ENCODE measurements around the gene ARHGEF7.
"Not testable (repeated sequence)": the region's sequence is repeated elsewhere in the genome, so short reads cannot be mapped to it uniquely, and the experiment has no call there.

The ARHGEF7 gene

GRCh38 chr13:111115061-111115964 is at the start of gene ARHGEF7:
Gene ARHGEF7 (plus strand): TSS chr13:111115310. CDS start chr13:111115527, 217 bp downstream.
- DNase-seq: no peak

GRCh38 chr13:111065698-111066097 is 49.4 kb upstream of the ARHGEF7 start:
- DNase-seq: no peak

GRCh38 chr13:111066544-111066943 is 48.6 kb upstream of the ARHGEF7 start:
- DNase-seq: no peak

- no peak for DNase-seq
These were observed 47.1 kb upstream of the ARHGEF7 start for GRCh38 chr13:111068009-111068350.

GRCh38 chr13:111071120-111071519 is 44.0 kb upstream of the ARHGEF7 start:
- not testable (repeated sequence) for DNase-seq

- not testable (repeated sequence) for DNase-seq
These were observed 43.6 kb upstream of the ARHGEF7 start for GRCh38 chr13:111071526-111071925.

GRCh38 chr13:111074826-111075225 is 40.3 kb upstream of the ARHGEF7 start:
- no peak for DNase-seq

GRCh38 chr13:111076155-111077013 is 38.7 kb upstream of the ARHGEF7 start:
- no peak for DNase-seq

GRCh38 chr13:111079375-111079774 is 35.7 kb upstream of the ARHGEF7 start:
- no peak for DNase-seq

- no peak for DNase-seq
These were observed 34.5 kb upstream of the ARHGEF7 start for GRCh38 chr13:111080642-111081041.

GRCh38 chr13:111082240-111082639 is 32.9 kb upstream of the ARHGEF7 start:
- no peak for DNase-seq

- DNase-seq: not testable (repeated sequence)
These were observed 32.3 kb upstream of the ARHGEF7 start for GRCh38 chr13:111082769-111083168.

- DNase-seq: not testable (repeated sequence)
These were observed 31.4 kb upstream of the ARHGEF7 start for GRCh38 chr13:111083693-111084092.

- DNase-seq: no peak
These were observed 24.9 kb upstream of the ARHGEF7 start for GRCh38 chr13:111090169-111090568.

GRCh38 chr13:111092685-111093084 is 22.4 kb upstream of the ARHGEF7 start:
- DNase-seq: no peak

GRCh38 chr13:111093136-111093535 is 22.0 kb upstream of the ARHGEF7 start:
- DNase-seq: no peak

- no peak for DNase-seq
These were observed 21.5 kb upstream of the ARHGEF7 start for GRCh38 chr13:111093634-111094033.

GRCh38 chr13:111095031-111095840 is 19.9 kb upstream of the ARHGEF7 start:
- DNase-seq: no peak

GRCh38 chr13:111095911-111096501 is 19.1 kb upstream of the ARHGEF7 start:
- no peak for DNase-seq

- DNase-seq: no peak
These were observed 15.8 kb upstream of the ARHGEF7 start for GRCh38 chr13:111099290-111099689.

- DNase-seq: no peak
These were observed 5.1 kb upstream of the ARHGEF7 start for GRCh38 chr13:111110054-111110453.

- no peak for DNase-seq
These were observed 3.7 kb upstream of the ARHGEF7 start for GRCh38 chr13:111111376-111111937.

Data from activated CD4-positive, alpha-beta T cell treated with anti-CD3 and anti-CD28 coated beads, Interleukin-2, amount 50 U/mL, for 16 hours (primary cell).